HCT116 (cell line): ENCODE results near the gene CHRDL1.

Experiments used
- POLR2A ChIP-seq: IDR thresholded peaks from 2 replicates; pipeline ENCODE4 v1.7.0; 2011; ENCODE audit warnings: borderline replicate concordance; ENCODE audit not compliant: insufficient read depth, insufficient read length; ENCODE audit errors: extremely low read depth
- POLR2AphosphoS5 ChIP-seq: IDR thresholded peaks from 2 replicates; pipeline ENCODE4 v1.6.1; 2011; ENCODE audit warnings: mild to moderate bottlenecking, low read depth, low read length, moderate library complexity
- RAD21 ChIP-seq: IDR thresholded peaks from 2 replicates; pipeline ENCODE4 v1.6.1; 2012; ENCODE audit warnings: low read depth, mild to moderate bottlenecking
- SP1 ChIP-seq: IDR thresholded peaks from 2 replicates; pipeline ENCODE4 v1.6.1; 2012; ENCODE audit warnings: low read depth
- TCF7L2 ChIP-seq: IDR thresholded peaks from 2 replicates; pipeline ENCODE4 v1.7.0; 2011; ENCODE audit warnings: borderline replicate concordance, inconsistent platforms; ENCODE audit not compliant: insufficient read depth, insufficient read length; ENCODE audit errors: extremely low read depth
- TF ChIP-seq, protein P1 (sequence below), 3 experiments: fragments of 200-600 bp in 1 of 3; sonication (generic) in 1 of 3; IDR thresholded peaks in 2 of 3; conservative IDR thresholded peaks in 1 of 3; 2 replicates each; pipeline ENCODE4 v1.5.1; 2012 to 2017; ENCODE audit warnings: low read depth in 2 of 3, low read length in 2 of 3, antibody characterized with exemption in 1 of 3, borderline replicate concordance in 1 of 3, control low read depth in 1 of 3, mild to moderate bottlenecking in 1 of 3, mixed read lengths in 1 of 3, mixed run types in 1 of 3, moderate library complexity in 1 of 3; ENCODE audit not compliant: insufficient read depth in 1 of 3

DNA sequence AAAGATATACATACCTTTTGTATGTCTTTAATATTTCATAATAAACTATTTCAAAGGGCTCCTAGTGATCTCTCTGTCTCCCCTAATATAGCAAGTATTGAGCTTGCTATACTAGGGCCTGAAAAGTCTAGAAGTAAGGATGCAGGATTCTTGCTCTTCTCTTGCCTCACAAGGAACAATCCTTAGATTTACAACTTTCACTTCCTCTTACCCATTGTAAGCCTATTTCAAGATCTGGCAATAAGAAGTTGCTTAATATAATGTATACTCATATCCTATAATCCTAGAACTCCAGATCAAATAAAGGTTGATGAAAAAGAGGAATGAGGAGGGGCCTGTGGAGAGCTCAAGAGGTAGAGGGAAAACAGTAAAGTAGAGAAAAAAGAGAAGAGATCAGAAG lies 40.8 kb upstream of the CHRDL1 start:
- TF ChIP-seq, protein P1, sequence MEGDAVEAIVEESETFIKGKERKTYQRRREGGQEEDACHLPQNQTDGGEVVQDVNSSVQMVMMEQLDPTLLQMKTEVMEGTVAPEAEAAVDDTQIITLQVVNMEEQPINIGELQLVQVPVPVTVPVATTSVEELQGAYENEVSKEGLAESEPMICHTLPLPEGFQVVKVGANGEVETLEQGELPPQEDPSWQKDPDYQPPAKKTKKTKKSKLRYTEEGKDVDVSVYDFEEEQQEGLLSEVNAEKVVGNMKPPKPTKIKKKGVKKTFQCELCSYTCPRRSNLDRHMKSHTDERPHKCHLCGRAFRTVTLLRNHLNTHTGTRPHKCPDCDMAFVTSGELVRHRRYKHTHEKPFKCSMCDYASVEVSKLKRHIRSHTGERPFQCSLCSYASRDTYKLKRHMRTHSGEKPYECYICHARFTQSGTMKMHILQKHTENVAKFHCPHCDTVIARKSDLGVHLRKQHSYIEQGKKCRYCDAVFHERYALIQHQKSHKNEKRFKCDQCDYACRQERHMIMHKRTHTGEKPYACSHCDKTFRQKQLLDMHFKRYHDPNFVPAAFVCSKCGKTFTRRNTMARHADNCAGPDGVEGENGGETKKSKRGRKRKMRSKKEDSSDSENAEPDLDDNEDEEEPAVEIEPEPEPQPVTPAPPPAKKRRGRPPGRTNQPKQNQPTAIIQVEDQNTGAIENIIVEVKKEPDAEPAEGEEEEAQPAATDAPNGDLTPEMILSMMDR (IDR thresholded peaks at IDR 0.05 in 2 of 3, conservative IDR thresholded peaks at IDR 0.05 in 1 of 3; ENCODE audit: borderline replicate concordance in 1 of 3, insufficient read depth in 1 of 3, low read depth in 2 of 3, low read length in 2 of 3), result no peak
- TF ChIP-seq POLR2A, result no peak
- TF ChIP-seq SP1, result no peak
- TF ChIP-seq POLR2AphosphoS5, result no peak
- TF ChIP-seq TCF7L2, result no peak
- no peak for TF ChIP-seq RAD21
